NCI-H748 treated with DMSO at 0.1 percent for 48 hours (cell line): Measurements from ENCODE around the gene VPS33A.

Source experiments
- DNase-seq: peaks from one replicate; lab custom pipeline; 2025; lab: John Stamatoyannopoulos, UW

VPS33A gene

GRCh38 chr12:122250536-122250935, 15.8 kb downstream of the VPS33A start:
- DNase-seq: no peak

- DNase-seq: no peak
Observed at GRCh38 chr12:122250047-122250446, 16.2 kb downstream of the VPS33A start.

GRCh38 chr12:122245553-122245952, 20.7 kb downstream of the VPS33A start:
- DNase-seq: no peak

GRCh38 chr12:122244565-122245371, 21.5 kb downstream of the VPS33A start:
- no peak for DNase-seq

- DNase-seq: no peak
Observed at GRCh38 chr12:122243965-122244364, 22.3 kb downstream of the VPS33A start.

GRCh38 chr12:122238861-122239260, 27.4 kb downstream of the VPS33A start:
- no peak for DNase-seq

- no peak for DNase-seq
Observed at GRCh38 chr12:122235741-122236140, 30.6 kb downstream of the VPS33A start.

- no peak for DNase-seq
Observed at GRCh38 chr12:122232691-122233090, 33.6 kb downstream of the VPS33A start.

GRCh38 chr12:122230798-122231197, 35.5 kb downstream of the VPS33A start:
- DNase-seq: no peak

- peak; percentile 5 for DNase-seq
Observed at GRCh38 chr12:122228092-122228491, 38.2 kb downstream of the VPS33A start.

- peak; percentile 20 for DNase-seq
Observed at GRCh38 chr12:122227341-122227740, 39.0 kb downstream of the VPS33A start.

- no peak for DNase-seq
Observed at GRCh38 chr12:122226366-122227125, 39.7 kb downstream of the VPS33A start.

GRCh38 chr12:122225683-122226365, 40.5 kb downstream of the VPS33A start, which contains the start of gene DIABLO:
Gene DIABLO (minus strand): TSS chr12:122226052. CDS start chr12:122226014, 38 bp downstream.
- DNase-seq: peak; percentile 97

- DNase-seq: no peak
Observed at GRCh38 chr12:122216445-122216844, 49.8 kb downstream of the VPS33A start.

- no peak for DNase-seq
Observed at GRCh38 chr12:122215771-122216170, 50.5 kb downstream of the VPS33A start.

GRCh38 chr12:122208073-122208820, 58.0 kb downstream of the VPS33A start:
- DNase-seq: no peak

GRCh38 chr12:122207391-122207790, 58.9 kb downstream of the VPS33A start:
- DNase-seq: no peak

- DNase-seq: no peak
Observed at GRCh38 chr12:122206976-122207375, 59.3 kb downstream of the VPS33A start.

- no peak for DNase-seq
Observed at GRCh38 chr12:122206111-122206881, 60.0 kb downstream of the VPS33A start.

- DNase-seq: no peak
Observed at GRCh38 chr12:122205053-122205925, 61.0 kb downstream of the VPS33A start.
